ENCODE results near the gene MAPK4.
A peak's percentile ranks its signal among the peaks of the same experiment; 100 is the strongest.

Gene MAPK4

GRCh38 chr18:50656841-50657470 is 97.1 kb downstream of the MAPK4 start:
- H3K27me3 ChIP-seq (ENCODE audit: insufficient read depth, poor library complexity, severe bottlenecking), result no peaks in the 10 kb centered on the region
- H3K27ac ChIP-seq (ENCODE audit: poor library complexity, severe bottlenecking), result no peak overlapping the region
- H3K36me3 ChIP-seq (ENCODE audit: low read depth), result no peaks in the 10 kb centered on the region
- ATAC-seq (ENCODE audit: low read depth) (no peak), DNase-seq (ENCODE audit: low spot score) (no peak)
- H3K9me3 ChIP-seq (ENCODE audit: severe bottlenecking), result no peaks in the 10 kb centered on the region
- no peak for TF ChIP-seq CTCF (IDR thresholded peaks at IDR 0.05; ENCODE audit: poor library complexity, severe bottlenecking)
- H3K4me3 ChIP-seq (ENCODE audit: severe bottlenecking), result no peak overlapping the region
- no peaks in the 10 kb centered on the region for H3K4me1 ChIP-seq (ENCODE audit: insufficient read depth, poor library complexity, severe bottlenecking)

DNA sequence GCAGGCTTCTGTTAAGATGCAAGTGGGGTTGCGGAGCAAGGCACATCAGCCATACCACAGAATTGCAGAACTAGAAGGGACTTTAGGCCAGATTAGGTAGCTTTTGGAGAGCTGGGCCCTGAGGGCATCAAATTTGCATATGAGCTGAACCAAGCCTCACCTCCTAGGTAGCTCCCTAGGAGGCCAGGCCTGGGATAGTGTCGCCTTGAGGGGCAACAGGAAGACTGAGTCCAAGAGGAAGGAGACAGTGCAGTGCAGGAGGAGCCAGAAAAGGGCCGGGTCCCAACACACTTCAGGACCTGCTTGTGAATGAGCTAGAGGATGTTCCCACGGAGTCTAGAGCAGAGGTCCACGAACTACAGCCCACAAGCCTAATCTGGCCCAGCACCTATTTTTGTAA is 98.7 kb downstream of the MAPK4 start:
- no peak for DNase-seq (ENCODE audit: low spot score)
- Histone ChIP-seq H3K4me1 (ENCODE audit: insufficient read depth, poor library complexity, severe bottlenecking) (no peaks in the 10 kb centered on the region), H3K27ac (ENCODE audit: poor library complexity, severe bottlenecking) (no peak overlapping the region), H3K4me3 (ENCODE audit: severe bottlenecking) (no peak overlapping the region), H3K27me3 (ENCODE audit: insufficient read depth, poor library complexity, severe bottlenecking) (no peaks in the 10 kb centered on the region), H3K36me3 (ENCODE audit: low read depth) (no peaks in the 10 kb centered on the region), H3K9me3 (ENCODE audit: severe bottlenecking) (no peaks in the 10 kb centered on the region)
- no peak for ATAC-seq (ENCODE audit: low read depth)
- TF ChIP-seq CTCF (IDR thresholded peaks at IDR 0.05; ENCODE audit: poor library complexity, severe bottlenecking), result no peak

- peak; percentile 83 for ATAC-seq (ENCODE audit: low read depth)
- Histone ChIP-seq H3K36me3 (ENCODE audit: low read depth) (no peaks in the 10 kb centered on the region), H3K4me1 (ENCODE audit: insufficient read depth, poor library complexity, severe bottlenecking) (no peaks in the 10 kb centered on the region), H3K4me3 (ENCODE audit: severe bottlenecking) (no peak overlapping the region), H3K27ac (ENCODE audit: poor library complexity, severe bottlenecking) (no peak overlapping the region), H3K27me3 (ENCODE audit: insufficient read depth, poor library complexity, severe bottlenecking) (no peaks in the 10 kb centered on the region), H3K9me3 (ENCODE audit: severe bottlenecking) (no peaks in the 10 kb centered on the region)
- no peak for DNase-seq (ENCODE audit: low spot score)
- no peak for TF ChIP-seq CTCF (IDR thresholded peaks at IDR 0.05; ENCODE audit: poor library complexity, severe bottlenecking)
Measured at GRCh38 chr18:50659091-50660003, 99.5 kb downstream of the MAPK4 start.

- no peaks in the 10 kb centered on the region for H3K36me3 ChIP-seq (ENCODE audit: low read depth)
- no peak overlapping the region for H3K4me3 ChIP-seq (ENCODE audit: severe bottlenecking)
- TF ChIP-seq CTCF (IDR thresholded peaks at IDR 0.05; ENCODE audit: poor library complexity, severe bottlenecking), result no peak
- no peak overlapping the region for H3K27ac ChIP-seq (ENCODE audit: poor library complexity, severe bottlenecking)
- no peaks in the 10 kb centered on the region for H3K27me3 ChIP-seq (ENCODE audit: insufficient read depth, poor library complexity, severe bottlenecking)
- no peaks in the 10 kb centered on the region for H3K9me3 ChIP-seq (ENCODE audit: severe bottlenecking)
- no peak for ATAC-seq (ENCODE audit: low read depth)
- no peaks in the 10 kb centered on the region for H3K4me1 ChIP-seq (ENCODE audit: insufficient read depth, poor library complexity, severe bottlenecking)
- DNase-seq (ENCODE audit: low spot score), result no peak
Measured at GRCh38 chr18:50661013-50661412, 101.1 kb downstream of the MAPK4 start.

DNA sequence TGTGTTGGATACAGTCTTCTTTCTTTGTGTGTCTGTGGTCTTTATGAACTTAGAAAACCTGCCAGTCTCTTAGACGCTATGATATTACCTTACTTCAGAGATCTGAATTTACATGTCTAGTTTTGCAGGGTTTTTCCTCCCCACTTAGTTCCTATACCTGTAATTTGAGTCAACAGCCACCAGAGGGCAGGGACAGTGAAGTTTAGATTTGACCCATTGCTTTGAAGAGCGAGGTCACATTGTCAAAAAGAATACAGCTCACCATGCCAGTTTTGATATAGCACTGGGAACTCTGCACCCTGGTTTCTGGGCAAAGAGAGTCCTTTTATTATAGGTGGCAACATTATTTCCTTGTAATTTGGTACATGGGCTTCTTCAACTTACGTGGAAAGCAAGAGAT is 102.3 kb downstream of the MAPK4 start:
- H3K9me3 ChIP-seq (ENCODE audit: severe bottlenecking), result no peaks in the 10 kb centered on the region
- TF ChIP-seq CTCF (IDR thresholded peaks at IDR 0.05; ENCODE audit: poor library complexity, severe bottlenecking), result peak; percentile 20
- H3K4me1 ChIP-seq (ENCODE audit: insufficient read depth, poor library complexity, severe bottlenecking), result no peaks in the 10 kb centered on the region
- H3K36me3 ChIP-seq (ENCODE audit: low read depth), result no peaks in the 10 kb centered on the region
- DNase-seq (ENCODE audit: low spot score), result no peak
- no peaks in the 10 kb centered on the region for H3K27me3 ChIP-seq (ENCODE audit: insufficient read depth, poor library complexity, severe bottlenecking)
- no peak overlapping the region for H3K4me3 ChIP-seq (ENCODE audit: severe bottlenecking)
- H3K27ac ChIP-seq (ENCODE audit: poor library complexity, severe bottlenecking), result no peak overlapping the region
- no peak for ATAC-seq (ENCODE audit: low read depth)

Data from RWPE2 (cell line).